ENCODE measurements around the gene FGA. TPM values are rescaled to one million over a fixed set of nuclear protein-coding genes. Genes with fewer than 3 reads are reported as not detected.

Gene FGA
- polyA plus RNA-seq, 1 experiment = 0.09 TPM

- TF ChIP-seq CTCF (IDR thresholded peaks at IDR 0.05; ENCODE audit: low read depth, low read length) = no peak
- H3K4me3 ChIP-seq (ENCODE audit: low read depth, low read length) = no peak overlapping the region
- H3K27me3 ChIP-seq (ENCODE audit: control insufficient read depth, insufficient read depth, low read length) = no peaks in the 10 kb centered on the region
- no peak overlapping the region for H3K27ac ChIP-seq (ENCODE audit: low read depth, low read length)
- ChIA-PET CTCF (interaction anchor here (1.0 to 3.3 kb wide), 3 partner anchors 10 to 56 kb away, joined by 3 to 15 read pairs (median 5); no protein-coding TSS in a partner anchor), POLR2A (no interaction called here)
- no peaks in the 10 kb centered on the region for H3K9me3 ChIP-seq (ENCODE audit: control insufficient read depth, insufficient read depth, low read length)
- no peak for DNase-seq (ENCODE audit: low read depth, low spot score)
These were observed 18.1 kb upstream of the FGA start for GRCh38 chr4:154608361-154609252.

GRCh38 chr4:154606728-154607723 is 16.5 kb upstream of the FGA start:
- no peak for DNase-seq (ENCODE audit: low read depth, low spot score)
- H3K9me3 ChIP-seq (ENCODE audit: control insufficient read depth, insufficient read depth, low read length) = no peaks in the 10 kb centered on the region
- no peak for TF ChIP-seq CTCF (IDR thresholded peaks at IDR 0.05; ENCODE audit: low read depth, low read length)
- POLR2A ChIA-PET = no interaction called here
- no peak overlapping the region for H3K4me3 ChIP-seq (ENCODE audit: low read depth, low read length)
- H3K27me3 ChIP-seq (ENCODE audit: control insufficient read depth, insufficient read depth, low read length) = no peaks in the 10 kb centered on the region
- CTCF ChIA-PET = interaction anchor here (1.2 kb wide), 1 partner anchor 48 kb away, joined by 3 read pairs; no protein-coding TSS in a partner anchor
- H3K27ac ChIP-seq (ENCODE audit: low read depth, low read length) = no peak overlapping the region

- CTCF ChIA-PET = no interaction called here
- H3K4me3 ChIP-seq (ENCODE audit: low read depth, low read length) = no peak overlapping the region
- POLR2A ChIA-PET = no interaction called here
- no peaks in the 10 kb centered on the region for H3K9me3 ChIP-seq (ENCODE audit: control insufficient read depth, insufficient read depth, low read length)
- TF ChIP-seq CTCF (IDR thresholded peaks at IDR 0.05; ENCODE audit: low read depth, low read length) = no peak
- no peaks in the 10 kb centered on the region for H3K27me3 ChIP-seq (ENCODE audit: control insufficient read depth, insufficient read depth, low read length)
- H3K27ac ChIP-seq (ENCODE audit: low read depth, low read length) = no peak overlapping the region
- no peak for DNase-seq (ENCODE audit: low read depth, low spot score)
These were observed 14.2 kb upstream of the FGA start for GRCh38 chr4:154604696-154605200.

- CTCF ChIA-PET = interaction anchor here (1.0 to 1.4 kb wide), 4 partner anchors 15 to 44 kb away, joined by 3 to 5 read pairs (median 4); no protein-coding TSS in a partner anchor
- POLR2A ChIA-PET = no interaction called here
- Histone ChIP-seq H3K27me3 (ENCODE audit: control insufficient read depth, insufficient read depth, low read length) (no peaks in the 10 kb centered on the region), H3K27ac (ENCODE audit: low read depth, low read length) (no peak overlapping the region), H3K9me3 (ENCODE audit: control insufficient read depth, insufficient read depth, low read length) (no peaks in the 10 kb centered on the region), H3K4me3 (ENCODE audit: low read depth, low read length) (no peak overlapping the region)
- no peak for DNase-seq (ENCODE audit: low read depth, low spot score)
- TF ChIP-seq CTCF (IDR thresholded peaks at IDR 0.05; ENCODE audit: low read depth, low read length) = no peak
These were observed 12.7 kb upstream of the FGA start for GRCh38 chr4:154603033-154603943.

All from AG04450 (cell line).